Esophagus muscularis mucosa (tissue), 4 donors: ENCODE results near the gene CHRNA1.

Experiments used
- CTCF ChIP-seq, 3 experiments: fragments of 200-600 bp in 2 of 3; fragments of 450-650 bp in 1 of 3; sonication (generic) in 2 of 3; IDR thresholded peaks; one replicate each; pipeline ENCODE4 v1.5.1; 2017 to 2019; ENCODE audit warnings: antibody characterized with exemption in 3 of 3, mild to moderate bottlenecking in 2 of 3, moderate library complexity in 1 of 3
- EP300 ChIP-seq: sonication (generic); formaldehyde crosslinking; IDR thresholded peaks from one replicate; pipeline ENCODE4 v1.6.1; 2017; ENCODE audit warnings: antibody characterized with exemption
- POLR2A ChIP-seq: fragments of 450-650 bp; IDR thresholded peaks from one replicate; pipeline ENCODE4 v1.6.1; 2017; ENCODE audit warnings: antibody characterized with exemption, moderate library complexity, mild to moderate bottlenecking, low read depth
- POLR2AphosphoS5 ChIP-seq, 2 donors: sonication (generic); formaldehyde crosslinking; IDR thresholded peaks; one replicate each; pipeline ENCODE4 v1.6.1; 2017; ENCODE audit warnings: antibody characterized with exemption in 2 of 2

- TF ChIP-seq CTCF (IDR thresholded peaks at IDR 0.05) (no peak), POLR2AphosphoS5 (IDR thresholded peaks at IDR 0.05) (no peak), POLR2A (no peak), EP300 (no peak)
These were observed at the start of gene CHRNA1 for GRCh38 chr2:174764280-174765255.
